Astrocyte (in vitro differentiated cells and primary cell): Measurements from ENCODE around the gene ACTG1.

Experiments
- CTCF ChIP-seq: IDR thresholded peaks from 2 replicates; pipeline ENCODE4 v1.5.1; 2011; ENCODE audit warnings: low read depth, mild to moderate bottlenecking, inconsistent platforms, low read length, moderate library complexity; ENCODE audit not compliant: insufficient read depth
- EZH2 ChIP-seq: IDR thresholded peaks from 2 replicates; pipeline ENCODE4 v1.6.1; 2012; ENCODE audit warnings: mild to moderate bottlenecking, low read length, inconsistent platforms; ENCODE audit not compliant: insufficient read depth

- no peak for TF ChIP-seq CTCF
- TF ChIP-seq EZH2: no peak
These were observed 28.1 kb upstream of the ACTG1 start for GRCh38 chr17:81540676-81541027.
